ENCODE data around the gene ZAR1.

ZAR1 gene

DNA sequence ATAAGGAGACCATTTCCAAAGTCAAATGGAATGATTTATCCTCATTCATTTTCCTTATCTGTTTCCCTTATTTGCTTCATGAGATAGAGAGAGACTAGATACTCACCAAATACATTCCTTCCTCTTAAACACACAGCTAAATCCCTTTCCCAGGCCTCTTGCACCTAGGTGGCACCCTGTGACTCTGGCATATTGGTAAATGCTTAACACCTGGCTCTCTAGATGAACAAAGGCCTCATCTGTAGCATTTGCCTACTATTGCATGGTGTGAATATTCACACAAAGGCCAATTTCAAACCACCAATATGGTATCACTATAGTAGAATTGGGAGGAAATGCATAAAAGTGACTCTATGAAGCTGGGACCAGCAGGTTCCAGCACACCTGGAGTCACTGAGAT, 29.1 kb upstream of the ZAR1 start:
- H3K4me3 ChIP-seq (ENCODE audit: control insufficient read depth, low read depth, low read length): no peak overlapping the region
- DNase-seq (ENCODE audit: low read depth): no peak
- TF ChIP-seq, protein P1, sequence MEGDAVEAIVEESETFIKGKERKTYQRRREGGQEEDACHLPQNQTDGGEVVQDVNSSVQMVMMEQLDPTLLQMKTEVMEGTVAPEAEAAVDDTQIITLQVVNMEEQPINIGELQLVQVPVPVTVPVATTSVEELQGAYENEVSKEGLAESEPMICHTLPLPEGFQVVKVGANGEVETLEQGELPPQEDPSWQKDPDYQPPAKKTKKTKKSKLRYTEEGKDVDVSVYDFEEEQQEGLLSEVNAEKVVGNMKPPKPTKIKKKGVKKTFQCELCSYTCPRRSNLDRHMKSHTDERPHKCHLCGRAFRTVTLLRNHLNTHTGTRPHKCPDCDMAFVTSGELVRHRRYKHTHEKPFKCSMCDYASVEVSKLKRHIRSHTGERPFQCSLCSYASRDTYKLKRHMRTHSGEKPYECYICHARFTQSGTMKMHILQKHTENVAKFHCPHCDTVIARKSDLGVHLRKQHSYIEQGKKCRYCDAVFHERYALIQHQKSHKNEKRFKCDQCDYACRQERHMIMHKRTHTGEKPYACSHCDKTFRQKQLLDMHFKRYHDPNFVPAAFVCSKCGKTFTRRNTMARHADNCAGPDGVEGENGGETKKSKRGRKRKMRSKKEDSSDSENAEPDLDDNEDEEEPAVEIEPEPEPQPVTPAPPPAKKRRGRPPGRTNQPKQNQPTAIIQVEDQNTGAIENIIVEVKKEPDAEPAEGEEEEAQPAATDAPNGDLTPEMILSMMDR (IDR thresholded peaks at IDR 0.05; ENCODE audit: control insufficient read depth, insufficient read depth, low read depth, low read length, missing control alignments): no peak

DNA sequence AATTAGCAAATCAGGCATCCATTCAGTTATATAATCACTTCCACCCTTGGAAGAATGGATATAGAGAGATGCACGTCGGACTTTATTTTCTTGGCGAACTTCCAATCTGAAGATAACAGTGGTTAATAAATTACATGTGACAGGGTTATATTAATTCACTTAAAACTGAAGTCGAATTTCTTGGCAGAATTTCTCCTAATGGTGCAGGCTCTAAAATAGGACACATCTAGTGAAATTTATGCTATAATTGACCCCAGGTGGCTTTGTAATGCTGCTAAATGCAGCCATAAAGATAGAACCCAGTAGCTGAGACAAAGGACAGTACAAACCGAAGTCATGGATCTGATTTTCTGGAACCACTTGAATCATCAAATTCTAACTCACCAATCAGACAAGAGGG, 27.7 kb upstream of the ZAR1 start:
- TF ChIP-seq, protein P1 (IDR thresholded peaks at IDR 0.05; ENCODE audit: control insufficient read depth, insufficient read depth, low read depth, low read length, missing control alignments): no peak
- H3K4me3 ChIP-seq (ENCODE audit: control insufficient read depth, low read depth, low read length): no peak overlapping the region
- no peak for DNase-seq (ENCODE audit: low read depth)

DNA sequence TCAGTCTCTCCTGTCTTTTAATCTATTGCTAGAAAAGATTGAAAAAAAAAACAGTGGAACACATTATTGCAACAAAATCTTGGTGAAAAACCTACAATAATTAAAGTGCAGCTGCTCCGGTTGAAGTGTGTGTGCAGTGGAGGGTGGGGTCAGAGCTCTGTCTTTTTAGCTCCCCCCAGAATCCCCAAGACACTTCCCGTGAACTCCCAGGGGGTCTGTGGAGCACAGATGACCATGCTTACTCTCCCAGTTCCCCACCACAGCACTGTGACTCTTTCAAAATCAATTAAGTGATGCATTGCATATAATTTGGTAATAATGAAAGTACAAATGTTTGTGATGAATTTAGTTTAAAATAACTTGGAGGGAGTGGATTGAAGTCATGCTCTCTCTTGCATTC, 22.6 kb upstream of the ZAR1 start:
- H3K4me3 ChIP-seq (ENCODE audit: control insufficient read depth, low read depth, low read length): no peak overlapping the region
- TF ChIP-seq, protein P1 (IDR thresholded peaks at IDR 0.05; ENCODE audit: control insufficient read depth, insufficient read depth, low read depth, low read length, missing control alignments): no peak
- no peak for DNase-seq (ENCODE audit: low read depth)

DNA sequence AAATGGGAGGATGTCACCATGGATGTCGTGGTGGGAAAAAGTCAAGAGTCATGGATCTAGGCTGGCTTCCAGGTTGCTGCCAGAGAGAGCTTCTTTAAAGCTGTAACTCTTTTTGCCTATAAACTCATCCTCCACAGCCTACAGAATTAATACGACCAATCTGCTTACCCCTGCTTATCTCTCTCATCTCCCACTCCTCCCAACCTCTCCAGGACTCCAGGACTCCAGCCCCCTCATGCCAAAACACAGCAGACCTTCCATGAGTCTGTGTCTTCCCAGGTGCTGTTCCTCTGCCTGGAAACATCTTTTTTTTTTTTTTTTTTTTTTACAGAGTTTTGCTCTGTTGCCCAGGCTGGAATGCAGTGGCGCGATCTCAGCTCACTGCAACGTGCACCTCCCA, 22.2 kb upstream of the ZAR1 start:
- H3K4me3 ChIP-seq (ENCODE audit: control insufficient read depth, low read depth, low read length): no peak overlapping the region
- no peak for DNase-seq (ENCODE audit: low read depth)
- TF ChIP-seq, protein P1 (IDR thresholded peaks at IDR 0.05; ENCODE audit: control insufficient read depth, insufficient read depth, low read depth, low read length, missing control alignments): no peak

DNA sequence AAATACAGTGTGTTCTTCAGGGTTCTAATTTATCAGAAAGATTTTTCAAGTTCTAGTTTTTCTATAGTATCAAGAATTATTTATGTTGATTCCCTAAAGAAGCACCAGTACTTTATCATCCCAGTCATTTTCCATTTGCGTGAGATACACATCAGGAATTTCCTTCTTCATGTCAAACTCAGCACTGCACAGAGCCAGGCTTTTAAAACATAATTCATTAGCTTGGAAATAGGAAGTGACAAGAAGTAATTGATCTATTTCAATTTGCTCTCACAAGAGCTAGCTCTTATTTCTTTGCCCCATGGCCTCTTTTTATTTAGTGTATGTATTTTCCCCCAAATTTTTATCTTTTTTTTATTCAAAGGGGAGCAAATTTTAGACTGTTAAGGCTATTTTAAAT, 19.9 kb upstream of the ZAR1 start:
- DNase-seq (ENCODE audit: low read depth): no peak
- no peak overlapping the region for H3K4me3 ChIP-seq (ENCODE audit: control insufficient read depth, low read depth, low read length)
- TF ChIP-seq, protein P1 (IDR thresholded peaks at IDR 0.05; ENCODE audit: control insufficient read depth, insufficient read depth, low read depth, low read length, missing control alignments): no peak

DNA sequence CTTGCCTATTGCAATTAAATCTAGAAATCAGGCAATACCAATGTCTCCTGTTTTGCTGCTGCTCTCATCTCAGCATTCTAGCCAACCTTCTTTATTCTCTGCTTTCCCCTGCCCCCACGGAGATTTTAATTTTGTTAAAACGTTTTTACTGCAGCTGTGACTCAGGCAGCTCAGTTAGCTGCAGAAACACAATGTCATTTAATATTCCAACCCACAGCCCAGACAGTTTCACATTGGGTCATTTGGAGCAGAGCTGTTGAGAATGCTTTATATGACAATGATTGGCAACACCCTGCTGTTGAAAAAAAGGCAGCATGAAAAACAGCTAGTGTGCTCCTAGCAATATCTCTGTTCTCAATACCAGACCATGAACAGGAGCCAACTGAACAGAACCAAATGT, 19.5 kb upstream of the ZAR1 start:
- no peak for DNase-seq (ENCODE audit: low read depth)
- H3K4me3 ChIP-seq (ENCODE audit: control insufficient read depth, low read depth, low read length): no peak overlapping the region

More for the DNA sequence above, 19.5 kb upstream of the ZAR1 start:
- TF ChIP-seq, protein P1 (IDR thresholded peaks at IDR 0.05; ENCODE audit: control insufficient read depth, insufficient read depth, low read depth, low read length, missing control alignments): no peak

Measured in AG09309 (cell line).